ENCODE measurements around the gene SLC12A3.

The SLC12A3 gene

DNA sequence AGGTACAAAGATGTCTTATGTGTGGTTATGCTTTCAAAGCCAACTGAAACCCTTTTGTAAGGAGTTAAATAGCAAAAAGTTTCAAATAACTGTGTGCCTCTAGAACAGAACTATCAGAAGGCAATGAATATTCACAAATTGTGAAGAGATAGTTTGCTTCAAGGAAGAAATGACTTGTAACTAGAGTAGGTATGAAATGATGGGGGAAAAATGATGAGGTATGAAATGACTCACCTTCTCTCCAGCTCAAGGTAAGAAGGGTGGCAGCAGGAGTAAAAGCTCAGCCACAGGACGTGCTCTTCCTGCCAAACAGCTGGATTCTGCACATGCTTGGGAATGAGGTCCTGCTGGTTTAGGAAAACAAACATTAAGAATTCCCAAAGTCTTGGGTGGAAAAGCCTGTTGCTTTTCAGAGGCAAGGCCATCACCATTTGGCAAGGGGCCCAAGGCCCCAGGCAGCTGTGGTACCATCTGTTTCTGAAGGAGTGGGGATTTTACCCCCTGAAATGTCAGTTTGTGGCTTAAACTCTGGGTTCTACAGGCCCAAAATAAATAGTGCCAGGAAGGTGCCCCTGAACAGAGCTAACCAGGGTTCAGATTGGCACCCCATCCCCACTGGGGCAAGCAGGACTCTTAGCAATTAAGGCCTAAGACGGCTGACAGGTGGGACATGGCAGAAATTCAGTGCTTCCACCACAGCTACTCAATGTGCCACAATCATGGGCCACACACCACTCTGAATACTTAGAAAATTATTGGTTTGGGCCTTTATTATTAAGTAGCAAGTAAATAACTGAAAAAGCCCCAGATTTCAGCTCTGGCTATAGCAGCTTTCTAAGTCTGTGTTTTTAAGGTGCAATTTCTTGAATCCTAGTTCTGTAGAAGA, 80.2 kb downstream of the SLC12A3 start:
- DNase-seq (ENCODE audit: low read depth): no peak

- DNase-seq (ENCODE audit: low read depth): no peak
Measured at GRCh38 chr16:56945847-56946527, 81.0 kb downstream of the SLC12A3 start.

DNA sequence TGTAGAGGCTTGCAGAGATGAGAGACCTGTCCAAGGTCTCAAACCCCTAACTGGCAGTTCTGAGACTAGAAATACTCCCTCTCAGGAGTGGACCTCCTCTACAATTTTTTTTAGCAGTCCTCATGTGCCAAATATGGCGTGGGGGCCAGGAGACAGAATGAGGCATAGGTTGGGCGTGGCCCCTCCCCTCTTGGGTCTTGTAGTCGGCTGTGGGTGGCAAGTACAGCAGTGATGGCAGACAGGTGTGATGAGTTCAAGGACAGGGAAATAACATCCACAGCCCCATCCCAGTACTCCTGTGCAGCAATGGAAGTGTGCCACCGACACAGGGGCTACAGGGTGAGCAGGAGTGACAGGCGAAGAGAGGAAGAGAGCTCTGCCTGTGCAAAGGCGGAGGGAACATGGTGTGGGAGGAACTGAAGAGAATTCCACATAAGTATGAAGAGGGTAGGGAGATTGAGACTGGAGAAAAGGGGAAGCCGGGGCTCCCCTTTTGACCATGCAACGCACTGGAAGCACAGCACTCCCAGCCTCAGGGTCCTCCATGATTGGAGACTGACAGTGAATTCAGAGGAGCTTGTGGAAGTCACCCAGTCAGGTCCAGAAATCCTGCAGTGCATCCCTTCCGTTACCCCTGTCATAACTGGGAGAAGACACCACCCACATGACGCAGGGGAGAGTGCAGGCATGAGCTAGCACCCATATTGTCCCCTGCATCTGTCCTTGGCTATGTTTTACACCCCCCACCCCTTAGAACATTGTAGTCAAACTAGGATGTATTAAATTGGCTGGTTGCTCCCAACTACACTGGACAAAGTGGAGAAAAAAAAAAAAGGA, 82.0 kb downstream of the SLC12A3 start:
- no peak for DNase-seq (ENCODE audit: low read depth)

- DNase-seq (ENCODE audit: low read depth): no peak
Measured at GRCh38 chr16:56947604-56947995, 82.6 kb downstream of the SLC12A3 start.

DNA sequence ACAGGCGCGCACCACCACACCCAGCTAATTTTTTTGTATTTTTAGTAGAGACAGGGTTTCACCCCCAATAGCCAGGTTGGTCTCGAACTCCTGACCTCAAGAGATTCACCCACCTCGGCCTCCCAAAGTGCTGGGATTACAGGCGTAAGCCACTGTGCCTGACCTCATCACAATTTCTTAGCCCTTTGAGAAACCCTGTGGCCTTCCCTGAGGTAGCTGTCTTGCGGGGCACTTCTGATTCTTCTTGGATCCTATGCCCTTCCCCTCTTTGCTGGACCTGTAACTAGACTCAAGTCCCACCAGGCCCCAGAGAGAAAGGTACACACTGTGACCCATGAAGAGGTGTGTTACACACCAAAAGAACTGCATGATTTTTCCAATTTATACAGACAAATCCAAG, 83.2 kb downstream of the SLC12A3 start:
- no peak for DNase-seq (ENCODE audit: low read depth)

GRCh38 chr16:56950051-56950450, 85.0 kb downstream of the SLC12A3 start:
- DNase-seq (ENCODE audit: low read depth): no peak

DNA sequence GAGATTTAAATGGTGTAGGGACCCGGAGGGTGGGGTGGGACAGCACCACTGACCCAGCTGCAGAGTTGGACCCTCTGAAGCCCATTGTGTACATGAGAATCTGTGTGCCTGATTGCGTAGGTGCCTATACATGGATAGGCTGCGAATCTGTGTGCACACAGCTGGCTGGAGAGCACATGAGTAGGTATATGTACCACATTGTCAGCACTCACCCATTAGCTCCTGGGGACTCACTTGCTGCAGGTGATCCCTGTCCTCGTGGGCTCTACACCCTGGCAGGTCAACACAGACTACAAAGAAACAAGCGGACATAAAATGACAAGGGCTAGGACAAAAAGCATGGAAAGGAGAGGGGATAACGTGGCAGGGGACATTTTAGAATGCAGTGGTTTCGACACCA, 85.4 kb downstream of the SLC12A3 start:
- no peak for DNase-seq (ENCODE audit: low read depth)

DNA sequence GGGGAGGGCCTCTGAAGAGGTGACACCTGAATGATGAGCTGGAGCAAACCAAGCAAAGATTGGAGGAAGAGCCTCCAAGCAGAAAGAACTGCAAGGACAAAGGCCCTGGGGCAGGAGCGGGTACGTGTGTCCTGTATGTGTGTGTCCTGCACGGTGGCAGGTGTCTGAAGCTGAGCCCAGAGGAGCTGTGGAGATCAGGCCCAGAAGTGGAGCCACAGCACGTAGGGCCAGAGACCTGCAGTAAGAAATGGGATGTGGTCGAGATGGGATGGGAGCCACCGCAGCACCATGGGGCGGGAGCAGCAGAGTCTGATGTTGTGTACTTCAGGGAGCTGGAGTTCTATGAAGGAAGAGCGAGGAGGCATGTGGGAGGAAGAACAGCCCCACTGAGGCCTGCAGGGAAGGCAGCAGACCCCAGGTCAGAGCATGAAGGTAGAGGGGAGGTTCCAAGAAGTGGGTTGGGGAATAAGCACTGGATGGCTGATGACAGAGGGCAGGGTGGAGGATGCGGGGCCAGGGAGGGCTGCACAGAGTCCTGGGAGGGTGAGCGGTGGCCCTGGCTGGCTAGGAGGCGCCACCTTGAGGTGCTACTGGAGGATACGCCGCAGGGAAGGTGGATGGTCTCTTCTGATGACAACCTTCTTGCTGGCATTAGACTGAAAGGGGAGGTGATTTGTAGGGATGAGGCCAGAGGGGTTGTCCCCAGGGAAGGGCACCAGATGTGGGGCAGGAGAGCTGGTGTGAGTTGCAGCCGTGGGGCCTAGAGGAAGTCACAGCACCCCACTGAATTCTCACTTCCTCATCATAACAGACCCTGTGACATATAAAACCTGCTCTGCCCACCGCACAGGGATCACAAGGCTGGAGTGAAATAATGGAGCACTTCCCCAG, 86.1 kb downstream of the SLC12A3 start:
- no peak for DNase-seq (ENCODE audit: low read depth)

DNA sequence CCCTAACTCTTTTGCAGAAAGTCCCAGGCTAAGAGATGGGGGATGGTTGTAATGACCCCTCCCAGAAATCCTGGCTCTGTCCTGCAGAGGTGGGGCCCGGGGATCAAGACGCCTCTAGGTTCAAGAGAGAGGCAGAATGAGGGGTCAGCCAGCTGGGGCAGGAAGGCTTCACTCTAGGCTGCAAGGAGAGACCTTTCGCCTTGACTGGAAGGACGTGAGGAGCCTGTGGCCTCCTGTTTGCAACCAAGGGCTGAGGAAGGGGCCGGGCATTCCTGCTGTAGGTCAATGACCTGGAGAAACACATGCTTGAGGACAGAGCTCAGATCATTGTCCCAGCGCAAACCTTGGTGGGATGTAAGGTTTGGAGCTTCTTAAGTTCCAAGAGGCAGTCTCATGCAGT, 88.0 kb downstream of the SLC12A3 start:
- DNase-seq (ENCODE audit: low read depth): no peak

GRCh38 chr16:56956076-56956475, 91.1 kb downstream of the SLC12A3 start:
- no peak for DNase-seq (ENCODE audit: low read depth)

- DNase-seq (ENCODE audit: low read depth): no peak
Measured at GRCh38 chr16:56956756-56957155, 91.7 kb downstream of the SLC12A3 start.

DNA sequence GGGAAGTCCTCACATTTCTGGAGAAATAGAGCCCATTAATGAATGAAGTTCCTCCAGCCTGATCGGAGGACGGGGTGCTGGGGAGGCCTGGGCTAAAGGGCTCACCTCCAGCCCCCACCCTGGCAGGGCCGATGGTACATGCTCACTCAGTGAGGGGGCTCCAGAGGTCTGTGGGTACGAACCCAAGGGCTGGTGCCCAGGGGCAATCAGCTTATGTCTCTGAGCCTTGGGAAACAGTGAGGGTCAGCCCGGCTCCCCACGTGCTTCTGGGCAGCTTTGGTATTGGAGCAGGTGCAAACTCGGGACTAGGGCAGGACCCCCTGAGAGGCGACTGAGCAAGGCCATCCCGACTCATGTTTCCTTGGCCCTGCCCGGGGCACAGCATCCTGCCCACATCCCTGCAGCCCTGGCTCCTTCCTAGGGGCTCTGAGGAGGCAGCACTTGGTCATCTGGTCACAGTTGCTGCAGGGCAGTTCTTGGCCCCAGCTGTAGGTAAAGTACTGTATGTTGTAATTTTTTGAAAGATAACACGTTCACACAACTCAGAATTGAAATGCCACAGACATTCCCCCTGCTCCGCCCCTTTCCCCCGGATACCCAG, 95.8 kb downstream of the SLC12A3 start:
- DNase-seq (ENCODE audit: low read depth): no peak

DNA sequence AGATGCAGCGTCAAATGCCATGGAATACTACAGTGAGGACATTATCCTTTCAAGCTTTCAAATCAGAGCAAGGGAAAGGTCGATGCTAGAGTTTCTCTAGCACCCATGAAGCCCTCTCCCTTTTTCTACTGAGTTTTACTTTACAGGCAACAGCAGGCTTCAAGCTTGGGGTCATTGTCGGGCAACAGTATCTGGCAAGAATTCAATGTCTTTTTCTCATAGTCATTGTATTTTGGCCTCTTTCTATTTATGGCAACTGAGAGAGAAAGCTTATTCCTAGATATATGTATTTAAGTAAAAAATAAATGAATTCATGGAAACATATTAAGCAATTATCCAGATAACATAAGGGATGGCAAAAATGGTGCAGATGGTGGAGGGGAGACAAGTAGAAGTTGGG, 96.4 kb downstream of the SLC12A3 start:
- no peak for DNase-seq (ENCODE audit: low read depth)

DNA sequence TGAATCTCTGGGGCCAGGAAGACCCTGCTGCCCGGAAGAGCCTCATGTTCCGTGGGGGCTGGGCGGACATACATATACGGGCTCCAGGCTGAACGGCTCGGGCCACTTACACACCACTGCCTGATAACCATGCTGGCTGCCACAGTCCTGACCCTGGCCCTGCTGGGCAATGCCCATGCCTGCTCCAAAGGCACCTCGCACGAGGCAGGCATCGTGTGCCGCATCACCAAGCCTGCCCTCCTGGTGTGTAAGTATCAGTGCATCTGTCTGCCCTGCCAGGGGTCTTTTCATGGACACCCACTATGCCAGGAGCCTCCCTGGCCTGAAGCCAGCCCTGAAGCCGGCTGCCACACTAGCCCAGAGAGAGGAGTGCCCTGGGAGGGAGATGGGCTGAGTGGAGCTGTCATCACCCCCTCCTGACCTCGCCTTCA, 96.9 kb downstream of the SLC12A3 start, which contains the start of gene CETP:
Gene CETP, plus strand, starts transcription at position 100 of the 431 bp plus-strand sequence. Its CDS starts 30 bp downstream, at position 130.
- no peak for DNase-seq (ENCODE audit: low read depth)

- peak; percentile 79 for DNase-seq (ENCODE audit: low read depth)
Measured at GRCh38 chr16:56964243-56965148, 99.5 kb downstream of the SLC12A3 start.
